Pulmonary artery endothelial cell (primary cell): ENCODE results near the gene MPDU1. TPM values are rescaled to one million over a fixed set of nuclear protein-coding genes. Genes with fewer than 3 reads are reported as not detected.
"Not testable (repeated sequence)": the region's sequence is repeated elsewhere in the genome, so short reads cannot be mapped to it uniquely, and the experiment has no call there.

Source experiments
- DNase-seq: peaks from one replicate; pipeline ENCODE4 v3.0.0-alpha.2; 2011; ENCODE audit warnings: low read depth, low spot score
- total RNA-seq: library from RNA; depleted of rRNA; stranded (reverse); fragments of >200 nt; gene quantifications from 2 replicates; pipeline ENCODE4 v1.2.3, GENCODE V29; 2014

Gene MPDU1
- total RNA-seq, 1 donor from 2014 or later = 72.5 TPM

GRCh38 chr17:7614425-7615264 lies 31.0 kb downstream of the MPDU1 start, which contains the start of gene FXR2:
TSS of gene FXR2 (minus strand) at chr17:7614897. CDS start at chr17:7614532, 365 bp downstream.
- DNase-seq = peak; percentile 99

- DNase-seq = no peak
Measured at GRCh38 chr17:7615265-7615747, 31.7 kb downstream of the MPDU1 start.

GRCh38 chr17:7618608-7619007 lies 35.0 kb downstream of the MPDU1 start:
- no peak for DNase-seq

GRCh38 chr17:7620835-7621234 lies 37.2 kb downstream of the MPDU1 start:
- DNase-seq = no peak

GRCh38 chr17:7623661-7624060 lies 40.0 kb downstream of the MPDU1 start:
- DNase-seq = no peak

- not testable (repeated sequence) for DNase-seq
Measured at GRCh38 chr17:7625749-7626148, 42.1 kb downstream of the MPDU1 start.

GRCh38 chr17:7626307-7626706 lies 42.7 kb downstream of the MPDU1 start:
- DNase-seq = no peak

- DNase-seq = no peak
Measured at GRCh38 chr17:7626956-7627249, 43.3 kb downstream of the MPDU1 start.

- peak; percentile 75 for DNase-seq
Measured at GRCh38 chr17:7627250-7628121, 43.8 kb downstream of the MPDU1 start, which contains the start of gene SAT2. TSS of gene SAT2 (minus strand) at chr17:7627821. CDS start at chr17:7627635, 186 bp downstream.

- no peak for DNase-seq
Measured at GRCh38 chr17:7629939-7630571, 46.4 kb downstream of the MPDU1 start, which contains the start of gene SHBG. TSS of gene SHBG (plus strand) at chr17:7630135. CDS start at chr17:7630173, 38 bp downstream.

- DNase-seq = no peak
Measured at GRCh38 chr17:7631398-7632380, 48.0 kb downstream of the MPDU1 start.

GRCh38 chr17:7632492-7632894 lies 48.8 kb downstream of the MPDU1 start:
- DNase-seq = no peak

GRCh38 chr17:7633093-7633492 lies 49.4 kb downstream of the MPDU1 start:
- no peak for DNase-seq

GRCh38 chr17:7634384-7634783 lies 50.7 kb downstream of the MPDU1 start:
- DNase-seq = no peak

GRCh38 chr17:7636163-7636562 lies 52.5 kb downstream of the MPDU1 start:
- DNase-seq = no peak

Other genes with a start within 250 kb of the MPDU1 start
- 0.53 TPM in 1 of 2 replicates, not detected in the other for gene ACAP1, start 247.3 kb upstream of the MPDU1 start, total RNA-seq
- gene KCTD11, start 231.7 kb upstream of the MPDU1 start, total RNA-seq = 2.5 and 4.0 TPM in 2 replicates
- gene TMEM95, start 228.7 kb upstream of the MPDU1 start, total RNA-seq = not detected in 2 replicates
- gene TNK1, start 202.8 kb upstream of the MPDU1 start, total RNA-seq = 0.26 and 0.60 TPM in 2 replicates
- gene PLSCR3, start 189.3 kb upstream of the MPDU1 start, total RNA-seq = 17.5 and 18.7 TPM in 2 replicates
- gene TMEM256, start 179.8 kb upstream of the MPDU1 start, total RNA-seq = 56.9 and 189 TPM in 2 replicates
- 1.7 and 2.6 TPM in 2 replicates for gene NLGN2, start 176.0 kb upstream of the MPDU1 start, total RNA-seq
- not detected in 2 replicates for gene SPEM1, start 163.5 kb upstream of the MPDU1 start, total RNA-seq
- gene SPEM2, start 158.2 kb upstream of the MPDU1 start, total RNA-seq = not detected in 2 replicates
- not detected in 2 replicates for gene SPEM3, start 155.0 kb upstream of the MPDU1 start, total RNA-seq
- 5.2 and 7.3 TPM in 2 replicates for gene TMEM102, start 148.4 kb upstream of the MPDU1 start, total RNA-seq
- 0.42 and 0.73 TPM in 2 replicates for gene FGF11, start 144.3 kb upstream of the MPDU1 start, total RNA-seq
- gene CHRNB1, start 138.8 kb upstream of the MPDU1 start, total RNA-seq = 7.1 and 7.5 TPM in 2 replicates
- gene ZBTB4, start 104.2 kb upstream of the MPDU1 start, total RNA-seq = 10.8 and 11.2 TPM in 2 replicates
- not detected in 2 replicates for gene SLC35G6, start 102.4 kb upstream of the MPDU1 start, total RNA-seq
- 65.3 and 93.4 TPM in 2 replicates for gene POLR2A, start 99.5 kb upstream of the MPDU1 start, total RNA-seq
- 6.1 and 8.2 TPM in 2 replicates for gene TNFSF12, start 34.8 kb upstream of the MPDU1 start, total RNA-seq
- 1.1 and 1.3 TPM in 2 replicates for gene TNFSF13, start 25.1 kb upstream of the MPDU1 start, total RNA-seq
- 95.6 and 108 TPM in 2 replicates for gene SENP3, start 21.9 kb upstream of the MPDU1 start, total RNA-seq
- 2.0 and 3.6 TPM in 2 replicates for gene CD68, start 4.2 kb upstream of the MPDU1 start, total RNA-seq
- 0.07 TPM in 1 of 2 replicates, not detected in the other for gene SOX15, start 6.2 kb downstream of the MPDU1 start, total RNA-seq
- gene FXR2, start 31.0 kb downstream of the MPDU1 start, total RNA-seq = 44.4 and 46.0 TPM in 2 replicates
- 21.2 and 25.1 TPM in 2 replicates for gene SAT2, start 44.0 kb downstream of the MPDU1 start, total RNA-seq
- 0.13 TPM in 1 of 2 replicates, not detected in the other for gene SHBG, start 46.3 kb downstream of the MPDU1 start, total RNA-seq
- gene ATP1B2, start 67.1 kb downstream of the MPDU1 start, total RNA-seq = not detected in 2 replicates
- 50.9 and 53.7 TPM in 2 replicates for gene TP53, start 103.6 kb downstream of the MPDU1 start, total RNA-seq
- gene WRAP53, start 104.6 kb downstream of the MPDU1 start, total RNA-seq = 9.6 and 13.7 TPM in 2 replicates
- gene EFNB3, start 121.3 kb downstream of the MPDU1 start, total RNA-seq = 0.07 and 0.40 TPM in 2 replicates
- gene DNAH2, start 133.9 kb downstream of the MPDU1 start, total RNA-seq = under 0.01 and 0.07 TPM in 2 replicates